HG03342 (cell line): ENCODE results near the gene PTPRR.

ENCODE experiments used
- ATAC-seq: cut with Tn5 transposase; IDR thresholded peaks from one replicate; pipeline ENCODE4 v1.9.1; 2021; ENCODE audit warnings: mild to moderate bottlenecking, moderate library complexity; ENCODE audit not compliant: unreplicated experiment

Gene PTPRR

GRCh38 chr12:70609739-70610491 is 310.6 kb downstream of the PTPRR start:
- no peak for ATAC-seq

GRCh38 chr12:70609203-70609602 is 311.3 kb downstream of the PTPRR start:
- ATAC-seq = no peak

GRCh38 chr12:70608184-70608583 is 312.4 kb downstream of the PTPRR start:
- ATAC-seq = no peak

GRCh38 chr12:70607107-70607506 is 313.4 kb downstream of the PTPRR start:
- no peak for ATAC-seq

- ATAC-seq = no peak
Measured at GRCh38 chr12:70605976-70606375, 314.6 kb downstream of the PTPRR start.

- ATAC-seq = no peak
Measured at GRCh38 chr12:70604662-70605061, 315.9 kb downstream of the PTPRR start.

GRCh38 chr12:70603044-70603443 is 317.5 kb downstream of the PTPRR start:
- no peak for ATAC-seq

- ATAC-seq = no peak
Measured at GRCh38 chr12:70598467-70599193, 321.9 kb downstream of the PTPRR start.

GRCh38 chr12:70592664-70593063 is 327.9 kb downstream of the PTPRR start:
- no peak for ATAC-seq

GRCh38 chr12:70590549-70591226 is 329.9 kb downstream of the PTPRR start:
- no peak for ATAC-seq

GRCh38 chr12:70590051-70590450 is 330.5 kb downstream of the PTPRR start:
- peak; percentile 97 for ATAC-seq
